ENCODE data around the gene CAMK4. TPM values are rescaled to one million over a fixed set of nuclear protein-coding genes. Genes with fewer than 3 reads are reported as not detected.

The CAMK4 gene
- total and polyA plus RNA-seq, 2 of the 8 experiments (the other 6 are each of a cell fraction or from before 2014, with no cell fraction given), result 1.8 to 8.3 TPM

GRCh38 chr5:111401906-111402305 lies 177.7 kb downstream of the CAMK4 start (continued):
- no peak for TF ChIP-seq E2F6 (IDR thresholded peaks at IDR 0.05)
- TF ChIP-seq CREB1 (IDR thresholded peaks at IDR 0.05), result no peak
- no peak for TF ChIP-seq ZNF274 (IDR thresholded peaks at IDR 0.05; ENCODE audit: borderline replicate concordance, extremely low read depth, low read length)
- no peak for TF ChIP-seq NRF1 (IDR thresholded peaks at IDR 0.05; ENCODE audit: low read depth, low read length)
- no peak for TF ChIP-seq GABPA (IDR thresholded peaks at IDR 0.05; ENCODE audit: borderline replicate concordance, insufficient read depth, low read length)
- TF ChIP-seq TBP (IDR thresholded peaks at IDR 0.05; ENCODE audit: low read depth, low read length), result no peak
- TF ChIP-seq EZH2 (IDR thresholded peaks at IDR 0.05; ENCODE audit: low read depth, low read length, severe bottlenecking), result no peak

All from H1 (cell line).